GM11168 (cell line): ENCODE measurements around the gene DVL1.
"Not testable (repeated sequence)": the region's sequence is repeated elsewhere in the genome, so short reads cannot be mapped to it uniquely, and the experiment has no call there.

Source experiments
- in situ Hi-C: fragments of 300-500 bp; cut with MboI; formaldehyde crosslinking; loops from one replicate; pipeline ENCODE4 v1.12.0; 2022; ENCODE audit warnings: low sequenced_read_pairs; ENCODE audit not compliant: unreplicated experiment

The DVL1 gene

GRCh38 chr1:1349256-1350012, at the start of gene DVL1:
Gene DVL1 (minus strand): TSS chr1:1349418. CDS start chr1:1349065, 353 bp downstream.
- in situ Hi-C loops: no loop called here

GRCh38 chr1:1398677-1399186, 49.5 kb upstream of the DVL1 start:
- in situ Hi-C loops: no loop called here

DNA sequence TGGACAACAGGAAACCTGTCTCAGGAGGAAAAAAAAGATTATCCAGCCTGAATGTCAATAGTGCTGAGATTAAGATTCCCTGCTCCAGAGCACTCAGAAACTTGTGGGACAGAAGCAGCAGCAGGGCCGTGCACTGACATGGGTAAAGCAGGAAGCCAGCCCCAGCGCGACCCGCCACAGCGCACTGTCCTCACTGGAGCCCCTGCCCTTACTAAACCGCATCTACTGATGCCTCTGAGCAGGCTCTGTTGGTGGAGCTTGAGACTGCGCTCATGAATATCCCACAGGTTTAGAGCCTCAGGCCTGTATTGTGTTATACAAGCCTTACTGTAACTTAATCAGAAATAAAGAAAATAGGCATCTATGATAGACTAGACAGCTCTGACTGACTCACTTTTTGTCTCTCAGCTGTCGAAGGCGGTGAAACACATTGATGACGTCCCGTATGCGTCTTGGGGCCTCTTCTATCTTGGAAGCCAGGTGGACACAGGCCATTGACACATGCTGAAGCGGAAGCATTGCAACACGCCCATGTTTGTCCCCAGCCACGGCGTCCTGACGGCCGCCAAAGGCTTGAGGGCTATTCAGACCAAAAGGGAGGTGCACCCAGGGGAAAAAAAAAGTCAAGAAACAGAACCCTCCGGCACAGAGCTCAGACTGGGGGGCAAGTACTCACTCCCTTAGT, 48.8 kb upstream of the DVL1 start:
- in situ Hi-C loops: no loop called here

- in situ Hi-C loops: no loop called here
These were observed 45.9 kb upstream of the DVL1 start for GRCh38 chr1:1395166-1395565.

DNA sequence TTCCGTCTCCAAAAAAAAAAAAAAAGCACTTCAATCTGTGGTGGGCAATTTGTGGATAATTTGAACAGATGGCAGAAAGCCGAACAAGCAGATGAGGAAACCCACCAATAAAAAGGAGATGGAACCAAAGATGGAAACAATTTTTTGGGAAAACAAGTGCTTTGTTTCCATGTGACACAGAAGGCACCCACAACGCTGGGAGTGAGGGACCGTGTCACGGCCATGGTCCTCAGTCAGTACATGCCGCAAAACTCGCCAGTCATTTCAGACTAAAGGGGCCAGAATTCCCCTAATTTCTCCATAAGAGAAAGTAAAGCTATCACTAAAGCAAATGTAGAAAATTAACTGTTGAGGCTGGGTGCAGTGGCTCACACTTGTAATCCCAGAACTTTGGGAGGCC, 44.9 kb upstream of the DVL1 start:
- in situ Hi-C loops: no loop called here

- in situ Hi-C loops: no loop called here
These were observed 44.2 kb upstream of the DVL1 start for GRCh38 chr1:1393428-1393827.

DNA sequence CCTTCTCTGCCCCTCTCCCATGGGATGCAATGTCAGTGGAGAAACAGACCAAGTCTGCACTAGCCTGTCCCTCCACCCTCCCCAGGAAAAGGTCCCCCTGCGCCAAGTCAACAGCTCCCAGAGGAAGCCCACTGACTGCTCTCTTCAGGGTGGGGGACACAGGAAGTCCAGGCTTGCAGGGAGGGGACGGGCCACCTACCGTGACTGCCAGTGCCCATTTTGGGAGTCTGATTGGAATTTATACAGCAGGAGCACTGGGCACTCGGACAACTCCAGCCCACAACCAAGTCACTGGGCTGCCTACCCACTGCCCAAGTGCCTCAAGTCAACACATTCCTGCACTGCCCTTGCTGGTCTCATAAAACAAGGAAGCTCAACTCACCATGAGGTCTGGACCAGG, 43.8 kb upstream of the DVL1 start:
- in situ Hi-C loops: no loop called here

DNA sequence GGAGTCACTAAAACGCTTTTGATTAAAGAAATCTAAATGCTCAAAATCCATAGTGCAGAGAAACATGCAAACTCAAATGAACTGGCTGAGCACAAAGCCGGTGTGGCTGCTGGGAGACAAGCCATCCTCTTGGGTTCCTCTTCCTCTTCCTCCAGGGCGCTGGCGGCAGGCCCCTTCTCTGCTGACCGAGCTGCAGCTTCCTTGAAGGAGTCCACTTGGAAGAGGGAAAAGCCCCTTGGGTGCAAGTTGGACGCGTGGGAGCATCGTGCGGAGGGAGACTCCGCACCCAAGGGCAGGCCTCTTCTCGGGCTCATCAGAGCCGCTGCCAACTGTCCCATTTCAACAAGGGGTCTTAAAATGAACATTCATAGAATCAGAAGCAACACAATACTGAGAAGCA, 42.0 kb upstream of the DVL1 start:
- in situ Hi-C loops: no loop called here

GRCh38 chr1:1390675-1391074, 41.5 kb upstream of the DVL1 start:
- in situ Hi-C loops: no loop called here

GRCh38 chr1:1388078-1388472, 38.9 kb upstream of the DVL1 start:
- in situ Hi-C loops: no loop called here

DNA sequence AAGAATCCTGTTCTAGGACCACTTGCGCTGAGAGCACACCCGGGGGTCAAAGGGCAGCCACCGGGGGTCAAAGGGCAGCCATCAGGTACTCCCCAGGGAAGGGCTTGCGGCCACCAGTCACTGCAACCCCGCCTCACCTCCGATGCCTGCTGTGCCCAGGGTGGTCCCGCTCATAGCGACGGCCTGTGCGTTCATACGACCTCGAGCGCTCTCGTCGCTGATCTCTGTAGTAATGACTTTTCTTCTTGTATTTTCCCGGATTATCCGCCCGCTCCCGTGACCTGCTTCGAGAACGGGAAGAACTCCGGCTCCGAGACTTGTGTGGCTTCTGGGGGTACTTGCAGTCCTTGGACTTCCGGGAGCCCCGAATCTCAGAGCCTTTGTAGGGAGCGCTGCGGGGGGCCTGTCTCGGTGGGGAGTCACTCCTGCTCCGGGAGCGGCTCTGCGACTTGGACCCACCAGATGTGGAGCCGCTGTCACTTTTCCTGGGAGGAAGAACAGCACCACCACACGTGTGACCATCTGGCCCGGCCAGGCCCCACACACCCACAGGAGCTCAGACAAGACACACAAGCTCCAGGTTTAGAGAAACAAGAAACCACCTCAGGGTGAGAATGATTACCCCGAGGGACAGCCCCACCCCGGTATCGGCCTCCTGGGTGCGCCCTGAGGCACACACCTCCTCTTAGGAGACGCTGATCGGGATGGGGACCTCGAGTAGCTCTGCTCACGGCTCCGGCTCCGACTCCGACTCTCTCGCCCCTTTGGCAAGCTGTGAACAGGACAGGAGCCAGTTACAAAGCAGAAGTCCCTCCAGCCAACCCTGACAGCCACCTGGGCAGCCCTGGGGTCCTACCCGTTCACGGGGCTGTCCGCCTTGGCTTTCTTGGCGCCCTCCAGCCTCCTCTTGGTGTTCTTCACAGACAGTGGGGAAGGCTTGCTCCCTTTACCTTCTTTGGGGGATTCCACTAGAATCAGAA, 38.2 kb upstream of the DVL1 start:
- in situ Hi-C loops: no loop called here

DNA sequence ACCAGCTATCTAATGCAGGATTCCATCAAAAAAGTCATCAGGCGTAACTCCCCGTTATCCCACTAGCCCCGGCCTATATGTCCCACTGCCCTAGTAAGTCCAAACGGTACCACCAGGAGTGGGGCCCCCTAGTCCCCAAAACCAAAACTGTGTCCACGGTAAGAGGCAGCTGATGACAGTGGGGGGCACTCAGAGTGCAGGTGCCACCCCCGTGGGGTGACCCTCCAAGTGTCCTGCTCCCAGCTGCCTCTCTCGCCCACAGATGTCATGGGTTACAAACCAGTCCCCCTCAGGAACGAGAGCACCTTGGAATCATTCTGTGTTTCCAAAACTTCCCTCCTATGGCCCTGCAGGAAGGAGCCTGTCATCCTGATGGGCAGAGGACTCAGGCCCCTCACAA, 36.7 kb upstream of the DVL1 start:
- in situ Hi-C loops: no loop called here

- in situ Hi-C loops: not testable (repeated sequence)
These were observed 36.1 kb upstream of the DVL1 start for GRCh38 chr1:1385339-1385738.

GRCh38 chr1:1381294-1381693, 32.1 kb upstream of the DVL1 start:
- in situ Hi-C loops: no loop called here

DNA sequence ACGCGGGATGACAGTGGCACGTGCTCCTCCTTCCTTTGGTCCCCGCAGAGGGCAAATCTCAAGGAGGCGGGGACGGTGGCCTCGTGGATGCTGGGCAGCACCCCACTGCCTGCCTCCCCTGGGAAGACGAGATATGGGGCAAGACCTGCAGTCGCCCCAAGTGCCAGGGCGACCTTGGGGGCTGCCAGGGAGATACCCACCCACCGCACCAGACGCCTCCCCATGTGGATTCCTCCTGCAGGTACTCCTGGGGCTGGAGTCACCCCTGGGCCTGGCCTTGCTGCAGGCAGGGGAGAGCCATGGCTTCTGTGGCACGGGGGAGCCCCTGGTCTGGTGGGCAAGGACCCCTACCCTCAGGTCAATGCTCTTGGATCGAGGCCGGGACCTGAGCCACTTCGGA, 31.6 kb upstream of the DVL1 start:
- in situ Hi-C loops: no loop called here

DNA sequence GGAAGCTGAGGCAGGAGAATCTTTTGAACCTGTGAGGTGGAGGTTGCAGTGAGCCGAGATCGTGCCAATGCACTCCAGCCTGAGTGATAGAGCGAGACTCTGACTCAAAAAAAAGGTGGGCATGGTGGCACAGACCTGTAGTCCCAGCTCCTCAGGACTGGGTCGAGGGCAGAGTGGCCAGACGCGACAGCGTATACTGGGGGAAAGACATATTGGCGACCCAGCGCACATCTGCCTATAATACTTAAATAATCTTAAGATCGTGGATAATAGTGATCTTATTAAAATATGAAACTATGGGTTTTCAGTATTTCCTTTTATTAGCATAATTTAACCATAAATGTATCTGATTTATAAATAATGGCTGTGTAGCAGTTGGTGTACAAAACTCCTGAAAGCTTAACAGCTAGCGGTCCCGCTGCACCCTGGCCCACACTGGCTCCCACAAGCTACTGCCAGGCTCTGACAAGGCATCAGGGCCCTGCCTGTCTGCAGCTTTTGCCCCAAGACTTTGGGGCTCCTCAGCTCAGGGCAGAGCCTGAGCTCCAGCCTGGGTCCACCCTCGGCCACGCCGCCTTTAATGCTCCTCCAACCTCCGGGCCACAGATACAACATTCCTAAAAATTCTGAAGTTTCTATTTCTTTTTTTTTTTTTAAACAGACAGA, 28.5 kb upstream of the DVL1 start:
- in situ Hi-C loops: no loop called here

- in situ Hi-C loops: no loop called here
These were observed 27.5 kb upstream of the DVL1 start for GRCh38 chr1:1376551-1377226.

- in situ Hi-C loops: no loop called here
These were observed 25.9 kb upstream of the DVL1 start, which contains the start of gene AURKAIP1 for GRCh38 chr1:1374929-1375662. Gene AURKAIP1 (minus strand): TSS chr1:1375207. CDS start chr1:1374756, 451 bp downstream.

DNA sequence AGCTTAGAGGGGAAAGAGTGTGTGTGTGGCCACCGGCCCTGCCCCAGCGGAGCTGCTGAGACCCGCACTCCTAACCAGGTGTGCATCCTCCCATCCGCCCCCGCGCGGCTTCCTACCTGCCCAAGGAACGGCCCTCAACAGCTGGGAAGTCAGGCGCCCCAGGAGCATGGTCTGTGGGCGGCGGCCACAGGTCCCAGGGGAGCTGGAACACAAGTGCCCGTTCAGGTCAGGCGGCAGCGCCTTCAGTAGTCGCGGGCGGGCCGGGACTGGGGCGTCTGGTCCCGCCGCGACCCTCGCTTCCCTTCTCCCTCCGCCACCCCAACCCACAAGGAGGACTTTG, 25.3 kb upstream of the DVL1 start:
- in situ Hi-C loops: no loop called here
